ENCODE measurements around the gene FAM237B. TPM values are rescaled to one million over a fixed set of nuclear protein-coding genes. Genes with fewer than 3 reads are reported as not detected.
A peak's percentile ranks its signal among the peaks of the same experiment; 100 is the strongest.

Gene FAM237B
- total and polyA plus RNA-seq, 9 of the 15 experiments (the other 6 are each of a cell fraction or from before 2014, with no cell fraction given), result not detected

- TF ChIP-seq THAP12 (CRISPR knock-in tag; IDR thresholded peaks at IDR 0.05) (no peak), EWSR1 (IDR thresholded peaks at IDR 0.05; ENCODE audit: borderline replicate concordance, low read depth, partially characterized antibody) (no peak), PCBP2 (IDR thresholded peaks at IDR 0.05; ENCODE audit: low read depth, low read length, poor library complexity, severe bottlenecking) (peak; percentile 89), PCBP1 (IDR thresholded peaks at IDR 0.05; ENCODE audit: low read depth, low read length, poor library complexity, severe bottlenecking) (peak; percentile 87), SLC30A9 (CRISPR knock-in tag; IDR thresholded peaks at IDR 0.05) (no peak)
Measured at GRCh38 chr7:90326500-90326899, 5.4 kb upstream of the FAM237B start (continued).

- H2AFZ ChIP-seq (ENCODE audit: low read depth, low read length), result no peak overlapping the region
- DNase-seq (ENCODE audit: extremely low read depth in 1 of 4, low spot score in 3 of 4), result no peak
- peaks cover 7 to 20% of the 10 kb centered on the region in 2 experiments; a peak in 3 of 5 replicates for H3K27me3 ChIP-seq (ENCODE audit: control insufficient read depth in 2 of 2, insufficient read depth in 2 of 2, low read length in 2 of 2)
- no peak overlapping the region for H3K4me3 ChIP-seq
- no peak overlapping the region for H3K9ac ChIP-seq (ENCODE audit: insufficient read depth in 1 of 2, low read depth in 2 of 2, low read length in 2 of 2)
- no peaks in the 10 kb centered on the region for H3K9me3 ChIP-seq (replicated peaks; ENCODE audit: control insufficient read depth, insufficient read depth, low read depth, low read length)
- intact Hi-C loops (cut with micrococcal nuclease) (no loop called here), in situ Hi-C loops (cut with MboI) (no loop called here)
- H3K4me2 ChIP-seq (ENCODE audit: insufficient read depth, low read length), result no peak overlapping the region
- H3K27ac ChIP-seq (ENCODE audit: extremely low read depth, low read depth, low read length), result no peak overlapping the region
- no peak for FAIRE-seq
- H4K20me1 ChIP-seq (replicated peaks; ENCODE audit: control insufficient read depth, insufficient read depth, low read length), result no peaks in the 10 kb centered on the region
- no peaks in the 10 kb centered on the region for H3K9me1 ChIP-seq (ENCODE audit: control insufficient read depth, insufficient read depth, low read length)
- no peaks in the 10 kb centered on the region for H3K36me3 ChIP-seq (ENCODE audit: control insufficient read depth, insufficient read depth, low read length)
- no peaks in the 10 kb centered on the region for H3K79me2 ChIP-seq (ENCODE audit: control insufficient read depth, insufficient read depth, low read length)
- POLR2A ChIA-PET, result no interaction called here
- no TSS peak for BruUV-seq (replicated peaks)
- CTCF ChIA-PET (ENCODE audit: low intra/inter-chr PET ratio), result no interaction called here
- peaks cover 0 to 8% of the 10 kb centered on the region in 2 experiments; a peak in 1 of 5 replicates for H3K4me1 ChIP-seq (replicated peaks in 1 of 2; ENCODE audit: control insufficient read depth in 2 of 2, insufficient read depth in 2 of 2, low read length in 2 of 2)
- no peak for ATAC-seq
- no peak for TF ChIP-seq CUX1 (CRISPR knock-in tag; IDR thresholded peaks at IDR 0.05)
- no peak for TF ChIP-seq ZBTB17 (CRISPR knock-in tag; IDR thresholded peaks at IDR 0.05)
- TF ChIP-seq LARP7 (IDR thresholded peaks at IDR 0.05), result no peak
- no peak for TF ChIP-seq STAG1 (CRISPR knock-in tag; IDR thresholded peaks at IDR 0.05; ENCODE audit: borderline replicate concordance)
- peak; percentile 67 for TF ChIP-seq ZNF316 (IDR thresholded peaks at IDR 0.05)
- TF ChIP-seq SREBF2 (CRISPR knock-in tag; IDR thresholded peaks at IDR 0.05), result no peak
- TF ChIP-seq HNRNPLL (IDR thresholded peaks at IDR 0.05; ENCODE audit: low read depth, low read length, poor library complexity, severe bottlenecking), result no peak
- no peak for TF ChIP-seq ZNF395 (CRISPR knock-in tag; IDR thresholded peaks at IDR 0.05)
- peak; percentile 31; the same call in 1 of the 2 replicates for TF ChIP-seq C11orf30 (IDR thresholded peaks at IDR 0.05; ENCODE audit: low read depth)
Measured at GRCh38 chr7:90322837-90323236, 1.7 kb upstream of the FAM237B start.
